Measurements from ENCODE around the gene C1orf50. TPM values are rescaled to one million over a fixed set of nuclear protein-coding genes. Genes with fewer than 3 reads are reported as not detected.
A peak's percentile ranks its signal among the peaks of the same experiment; 100 is the strongest.

C1orf50 gene
- total RNA-seq, 4 donors from 2014 or later: 2.8 to 14.7 (median 5.4) TPM

DNA sequence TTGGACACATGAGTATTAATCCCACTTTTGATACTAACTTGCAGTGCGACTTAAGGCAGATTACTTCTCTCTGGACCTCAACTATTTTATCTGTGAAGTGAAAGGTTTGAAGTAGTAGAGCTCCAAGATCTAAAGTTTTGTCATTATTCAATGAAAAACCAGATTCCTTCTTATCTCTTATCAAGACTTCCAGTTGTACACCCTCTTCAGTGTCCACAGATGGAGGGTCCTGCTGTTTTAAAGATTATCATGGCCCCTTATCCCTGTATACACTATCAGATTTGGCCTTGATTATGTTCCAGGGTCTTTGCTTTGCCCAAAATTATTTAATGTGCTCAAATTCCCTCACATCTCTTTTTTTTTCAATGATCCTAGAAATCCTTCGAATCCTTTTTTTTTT lies 1.1 kb downstream of the C1orf50 start:
- TF ChIP-seq, protein P1, sequence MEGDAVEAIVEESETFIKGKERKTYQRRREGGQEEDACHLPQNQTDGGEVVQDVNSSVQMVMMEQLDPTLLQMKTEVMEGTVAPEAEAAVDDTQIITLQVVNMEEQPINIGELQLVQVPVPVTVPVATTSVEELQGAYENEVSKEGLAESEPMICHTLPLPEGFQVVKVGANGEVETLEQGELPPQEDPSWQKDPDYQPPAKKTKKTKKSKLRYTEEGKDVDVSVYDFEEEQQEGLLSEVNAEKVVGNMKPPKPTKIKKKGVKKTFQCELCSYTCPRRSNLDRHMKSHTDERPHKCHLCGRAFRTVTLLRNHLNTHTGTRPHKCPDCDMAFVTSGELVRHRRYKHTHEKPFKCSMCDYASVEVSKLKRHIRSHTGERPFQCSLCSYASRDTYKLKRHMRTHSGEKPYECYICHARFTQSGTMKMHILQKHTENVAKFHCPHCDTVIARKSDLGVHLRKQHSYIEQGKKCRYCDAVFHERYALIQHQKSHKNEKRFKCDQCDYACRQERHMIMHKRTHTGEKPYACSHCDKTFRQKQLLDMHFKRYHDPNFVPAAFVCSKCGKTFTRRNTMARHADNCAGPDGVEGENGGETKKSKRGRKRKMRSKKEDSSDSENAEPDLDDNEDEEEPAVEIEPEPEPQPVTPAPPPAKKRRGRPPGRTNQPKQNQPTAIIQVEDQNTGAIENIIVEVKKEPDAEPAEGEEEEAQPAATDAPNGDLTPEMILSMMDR (IDR thresholded peaks at IDR 0.05 in 4 of 5, conservative IDR thresholded peaks at IDR 0.05 in 1 of 5): no peak
- ATAC-seq (no peak), DNase-seq (no peak)
- Histone ChIP-seq H3K27ac (peak overlapping the region in 3 of 4 donors; percentile 92 to 96 (median 94)), H3K36me3 (no peaks in the 10 kb centered on the region), H3K4me3 (peak overlapping the region; percentile 75 to 99 (median 94)), H3K9me3 (no peaks in the 10 kb centered on the region), H3K27me3 (no peaks in the 10 kb centered on the region), H3K4me1 (peaks cover 34 to 40% of the 10 kb centered on the region in 2 donors)
- in situ Hi-C loops (cut with MboI; ENCODE audit: low sequenced_read_pairs in 4 of 4): loop anchor here in 2 of 4 donors (10.0 to 25.0 kb wide), 3 partner anchors 83 to 431 kb away; partner anchors contain the start of genes FOXJ3 (in 1 of the 2) and YBX1 (in 1 of the 2)
- intact Hi-C loops (cut with DNase I; ENCODE audit: low total_unique reads): loop anchor here (5.0 to 10.0 kb wide), 4 partner anchors 86 to 433 kb away; partner anchors contain the start of genes CFAP57, EBNA1BP2, FOXJ3 and PPIH

DNA sequence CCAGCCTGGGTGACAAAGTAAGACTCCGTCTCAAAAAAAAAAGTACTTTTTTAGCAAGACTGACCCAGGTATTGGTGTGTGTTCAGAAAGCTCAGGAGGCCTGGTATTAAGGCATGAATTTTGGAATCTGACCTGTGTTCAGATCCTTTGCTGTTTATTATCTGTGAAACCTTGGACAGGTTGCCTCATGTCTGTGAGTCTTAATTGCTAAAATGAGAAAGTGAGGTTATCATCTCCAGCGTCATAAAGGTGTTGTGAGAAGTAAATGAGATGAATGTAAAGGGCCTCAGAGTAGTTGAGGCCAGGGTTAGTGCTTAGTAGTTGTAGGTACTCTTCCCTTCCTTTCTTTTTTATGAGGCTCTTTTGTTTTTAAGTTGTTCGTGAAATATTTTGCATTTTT lies 2.8 kb downstream of the C1orf50 start:
- in situ Hi-C loops (cut with MboI; ENCODE audit: low sequenced_read_pairs in 4 of 4) (loop anchor here in 3 of 4 donors (10.0 to 25.0 kb wide), 4 partner anchors 85 to 433 kb away; partner anchors contain the start of genes FOXJ3 (in 1 of the 3) and YBX1 (in 1 of the 3)), intact Hi-C loops (cut with DNase I; ENCODE audit: low total_unique reads) (loop anchor here (5.0 to 10.0 kb wide), 4 partner anchors 88 to 435 kb away; partner anchors contain the start of genes CFAP57, EBNA1BP2, FOXJ3 and PPIH)
- no peaks in the 10 kb centered on the region for H3K27me3 ChIP-seq
- no peak for ATAC-seq
- no peak for DNase-seq
- H3K4me1 ChIP-seq: peaks cover 31 to 33% of the 10 kb centered on the region in 2 donors
- no peaks in the 10 kb centered on the region for H3K9me3 ChIP-seq
- peaks cover 0 to 12% of the 10 kb centered on the region in 2 donors for H3K36me3 ChIP-seq
- TF ChIP-seq, protein P1 (IDR thresholded peaks at IDR 0.05 in 4 of 5, conservative IDR thresholded peaks at IDR 0.05 in 1 of 5): no peak
- TF ChIP-seq POLR2A (IDR thresholded peaks at IDR 0.05): no peak
- H3K27ac ChIP-seq: no peak overlapping the region
- no peak overlapping the region for H3K4me3 ChIP-seq

DNA sequence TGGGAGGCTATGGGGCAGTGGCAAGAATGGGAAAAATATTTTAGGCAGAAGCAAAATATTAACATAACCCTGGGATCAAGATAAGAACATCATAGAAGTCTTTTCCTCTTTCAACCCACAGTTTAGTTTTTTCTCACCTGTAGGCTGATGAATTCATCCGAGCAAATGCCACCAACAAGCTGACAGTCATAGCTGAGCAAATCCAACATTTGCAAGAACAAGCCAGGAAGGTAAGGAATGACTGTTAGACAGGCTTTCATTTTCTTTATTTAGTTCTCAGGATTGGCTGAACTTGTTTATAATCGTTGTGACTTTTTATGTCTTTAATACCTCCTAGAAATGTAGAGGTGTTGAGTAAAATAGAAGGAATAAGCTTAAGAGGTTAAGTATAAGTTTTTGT lies 6.4 kb downstream of the C1orf50 start:
- ATAC-seq: no peak
- Histone ChIP-seq H3K27ac (no peak overlapping the region), H3K4me1 (peaks cover 12 to 14% of the 10 kb centered on the region in 2 donors), H3K27me3 (no peaks in the 10 kb centered on the region), H3K9me3 (no peaks in the 10 kb centered on the region), H3K36me3 (peaks cover 0 to 48% of the 10 kb centered on the region in 2 donors), H3K4me3 (no peak overlapping the region)
- intact Hi-C loops (cut with DNase I; ENCODE audit: low total_unique reads): no loop called here
- in situ Hi-C loops (cut with MboI; ENCODE audit: low sequenced_read_pairs in 4 of 4): loop anchor here in 2 of 4 donors (10.0 to 25.0 kb wide), 3 partner anchors 289 to 436 kb away; partner anchors contain the start of gene FOXJ3 (in 1 of the 2)
- no peak for DNase-seq
- TF ChIP-seq, protein P1 (IDR thresholded peaks at IDR 0.05 in 4 of 5, conservative IDR thresholded peaks at IDR 0.05 in 1 of 5): no peak
- TF ChIP-seq POLR2A (IDR thresholded peaks at IDR 0.05): no peak

DNA sequence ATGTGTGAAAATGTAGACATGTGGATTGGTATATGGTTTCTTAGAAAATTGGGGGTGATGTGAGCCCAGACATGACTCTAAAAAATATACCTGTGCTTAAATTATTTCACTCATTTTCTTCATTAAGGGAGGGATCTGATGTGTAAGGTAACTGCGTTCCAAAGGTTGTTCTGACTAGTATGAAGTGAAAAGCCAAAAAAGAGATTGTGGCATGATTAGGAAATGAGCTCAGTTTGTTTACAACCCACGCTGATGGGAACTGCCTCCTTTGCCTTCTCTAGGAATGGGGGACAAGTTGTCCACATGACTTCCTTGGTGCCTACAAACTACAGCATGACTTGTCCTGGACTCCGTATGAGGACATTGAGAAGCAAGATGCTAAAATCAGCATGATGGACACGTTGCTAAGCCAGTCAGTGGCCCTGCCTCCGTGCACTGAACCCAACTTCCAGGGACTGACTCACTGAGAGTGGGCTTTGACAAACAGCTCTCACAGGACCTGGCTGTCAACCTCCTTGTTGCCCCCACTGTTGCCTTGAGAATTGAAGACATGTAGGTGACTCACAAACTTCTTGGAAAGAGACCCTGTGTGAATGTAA lies 8.0 kb downstream of the C1orf50 start:
- in situ Hi-C loops (cut with MboI; ENCODE audit: low sequenced_read_pairs in 4 of 4): loop anchor here (10.0 to 25.0 kb wide), 3 partner anchors 287 to 438 kb away; partner anchors contain the start of gene FOXJ3 (in 1 of the 4)
- intact Hi-C loops (cut with DNase I; ENCODE audit: low total_unique reads): no loop called here

More for the DNA sequence above, 8.0 kb downstream of the C1orf50 start:
- no peaks in the 10 kb centered on the region for H3K9me3 ChIP-seq
- no peaks in the 10 kb centered on the region for H3K27me3 ChIP-seq
- H3K4me3 ChIP-seq: no peak overlapping the region
- no peak for TF ChIP-seq POLR2A (IDR thresholded peaks at IDR 0.05)
- TF ChIP-seq, protein P1 (IDR thresholded peaks at IDR 0.05 in 4 of 5, conservative IDR thresholded peaks at IDR 0.05 in 1 of 5): no peak
- DNase-seq (no peak), ATAC-seq (no peak)
- peaks cover 0 to 8% of the 10 kb centered on the region in 2 donors for H3K4me1 ChIP-seq
- no peak overlapping the region for H3K27ac ChIP-seq
- H3K36me3 ChIP-seq: peaks cover 0 to 57% of the 10 kb centered on the region in 2 donors
